GM19455 (cell line): ENCODE data around the gene TMEM47.

Source experiments
- ATAC-seq: cut with Tn5 transposase; IDR thresholded peaks from one replicate; pipeline ENCODE4 v1.9.1; 2021; ENCODE audit not compliant: unreplicated experiment

TMEM47 gene

DNA sequence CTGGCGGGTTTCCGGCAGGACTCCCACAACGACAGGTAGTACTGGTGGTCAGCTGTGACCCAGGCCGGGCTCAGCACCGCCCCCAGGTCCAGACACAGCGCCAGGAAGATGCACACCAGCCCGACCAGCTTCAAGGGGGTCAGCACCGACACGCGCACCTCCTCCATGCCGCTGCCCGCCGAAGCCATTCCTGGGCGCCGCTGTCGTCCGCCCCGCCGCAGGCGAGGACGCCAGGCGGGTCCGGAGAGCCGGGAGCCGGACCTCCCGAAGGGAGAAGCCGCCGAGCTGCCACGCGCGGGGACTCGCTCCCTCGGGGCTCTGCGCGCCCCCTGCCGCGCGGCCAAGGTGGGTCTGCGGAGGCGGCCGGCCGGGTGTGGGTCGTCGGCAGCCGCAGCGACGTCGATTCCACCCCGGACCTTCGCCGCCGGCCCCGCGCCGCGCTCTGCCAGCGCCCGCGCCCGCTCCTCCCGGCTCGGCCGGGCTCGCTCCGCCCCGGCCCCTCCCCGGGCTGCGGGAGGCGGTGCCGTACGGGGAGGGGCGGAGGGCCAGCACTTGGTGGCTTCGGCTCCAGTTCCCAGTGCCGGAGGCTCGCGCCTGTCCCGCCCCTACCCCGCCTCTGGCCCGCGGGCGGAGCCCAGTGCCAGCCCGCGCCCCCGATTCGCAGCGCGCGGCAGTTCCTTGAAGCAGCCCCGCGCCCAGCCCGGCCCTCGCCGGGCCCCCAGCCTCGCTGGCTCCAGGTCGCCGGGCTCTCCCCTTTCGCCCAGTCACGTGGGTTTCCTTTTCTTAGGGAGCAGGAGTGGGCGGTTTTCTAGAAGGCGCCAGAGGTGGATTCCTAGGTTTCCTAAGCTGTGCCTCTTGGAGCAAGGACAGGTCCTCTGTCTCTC lies at the start of gene TMEM47:
TSS of gene TMEM47 (minus strand) at position 444 of the 884 bp plus-strand sequence. CDS start at position 188, 256 bp downstream.
- no peak for ATAC-seq

GRCh38 chrX:34687095-34687494 lies 30.0 kb upstream of the TMEM47 start:
- ATAC-seq: no peak

DNA sequence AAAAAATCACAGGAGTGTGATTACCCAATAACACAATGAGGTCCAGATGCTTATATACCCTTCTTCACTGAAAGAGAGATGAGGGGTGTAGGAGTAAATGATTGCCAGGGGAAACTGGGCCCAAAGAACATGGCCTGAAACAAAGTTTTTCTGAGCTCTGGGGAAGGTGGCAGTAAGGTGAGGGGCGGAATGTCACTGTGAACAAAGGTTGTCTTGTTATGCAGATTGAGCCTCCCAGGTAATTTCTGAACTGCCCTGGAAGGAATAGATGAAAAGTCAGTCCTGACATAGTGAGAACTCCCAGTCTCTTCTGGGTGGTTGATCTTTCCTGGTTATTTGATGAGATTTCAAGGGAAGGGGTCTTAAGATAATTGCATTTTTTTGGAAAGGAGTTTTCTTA lies 2.5 kb upstream of the TMEM47 start:
- ATAC-seq: no peak

- ATAC-seq: no peak
Observed at GRCh38 chrX:34658326-34658725, 1.2 kb upstream of the TMEM47 start.

DNA sequence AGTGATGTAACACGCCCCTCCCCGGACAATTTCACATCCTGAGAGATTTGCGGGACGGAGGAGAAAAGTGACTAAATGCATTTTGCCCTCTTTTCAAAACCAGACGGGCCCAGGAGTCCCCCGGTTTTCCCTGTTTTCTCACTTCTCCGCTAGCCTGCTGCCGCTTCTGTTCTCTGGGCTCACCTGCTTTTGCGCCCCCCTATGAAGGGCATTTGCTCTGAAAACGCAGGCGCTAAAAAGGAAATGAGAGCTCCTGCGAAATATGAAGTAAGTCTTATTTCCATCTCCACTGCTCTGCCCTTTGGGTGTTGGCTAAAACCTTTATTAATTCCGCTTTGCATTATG lies 613 bp upstream of the TMEM47 start:
- no peak for ATAC-seq

GRCh38 chrX:34656467-34656841 lies 631 bp downstream of the TMEM47 start:
- ATAC-seq: no peak

GRCh38 chrX:34655501-34656455 lies 1.3 kb downstream of the TMEM47 start:
- no peak for ATAC-seq

GRCh38 chrX:34654696-34655490 lies 2.2 kb downstream of the TMEM47 start:
- ATAC-seq: no peak

DNA sequence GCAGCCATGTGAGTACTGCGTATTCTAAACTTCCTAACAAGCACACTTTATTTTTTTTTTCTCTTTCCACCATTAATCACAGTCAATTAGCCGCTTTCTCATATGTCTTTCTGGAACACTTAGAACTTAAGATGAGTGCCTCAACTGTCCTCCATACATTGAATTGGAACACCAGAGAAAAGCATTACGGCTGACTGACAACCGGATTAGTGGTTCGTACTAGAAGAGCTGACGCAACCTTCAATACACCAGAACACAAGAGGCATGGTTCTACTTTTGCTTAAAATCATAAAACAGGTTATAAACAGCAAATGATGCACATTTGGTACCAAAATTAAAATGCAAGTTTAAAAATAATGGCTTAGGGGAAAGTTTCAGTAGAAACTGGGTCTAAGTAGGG lies 3.3 kb downstream of the TMEM47 start:
- ATAC-seq: no peak

- no peak for ATAC-seq
Observed at GRCh38 chrX:34642849-34643248, 14.2 kb downstream of the TMEM47 start.

DNA sequence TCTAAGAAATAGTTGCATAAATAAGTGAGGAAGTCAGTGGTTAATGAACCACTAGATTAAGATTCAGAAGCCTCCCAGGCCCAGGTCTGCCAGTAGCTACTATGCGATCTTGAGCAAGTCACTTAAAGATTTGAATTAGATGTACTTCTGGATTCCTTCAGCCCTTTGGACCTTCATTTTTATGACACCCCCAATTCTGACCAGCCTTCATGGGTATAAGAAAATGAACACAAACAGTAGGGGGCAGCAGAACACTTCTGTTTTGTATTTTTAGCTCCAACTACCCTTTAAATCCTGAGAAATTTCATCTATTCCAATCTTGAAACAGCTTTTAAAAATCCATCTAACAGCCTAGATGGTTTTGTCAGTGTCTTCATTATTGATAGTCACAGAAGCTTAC lies 19.0 kb downstream of the TMEM47 start:
- ATAC-seq: no peak

DNA sequence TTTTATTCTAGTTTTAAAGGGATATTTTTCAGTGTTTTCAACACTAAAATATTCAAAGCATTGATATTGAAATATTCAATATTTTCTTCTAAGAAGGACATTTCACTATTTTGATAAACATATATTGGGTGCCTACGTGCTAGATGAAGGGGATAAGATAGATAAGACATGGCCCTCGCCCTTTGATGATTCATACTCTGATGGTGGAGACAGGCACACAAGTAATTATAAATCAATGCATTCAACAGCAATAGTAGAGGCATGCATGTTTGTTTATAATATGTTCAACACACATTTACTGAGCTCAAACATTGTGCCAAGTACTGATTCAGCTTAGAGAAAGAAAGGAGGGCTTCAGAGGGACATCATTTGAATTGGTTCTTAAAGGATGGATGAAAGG lies 22.7 kb downstream of the TMEM47 start:
- ATAC-seq: no peak

- ATAC-seq: no peak
Observed at GRCh38 chrX:34632384-34632783, 24.7 kb downstream of the TMEM47 start.

DNA sequence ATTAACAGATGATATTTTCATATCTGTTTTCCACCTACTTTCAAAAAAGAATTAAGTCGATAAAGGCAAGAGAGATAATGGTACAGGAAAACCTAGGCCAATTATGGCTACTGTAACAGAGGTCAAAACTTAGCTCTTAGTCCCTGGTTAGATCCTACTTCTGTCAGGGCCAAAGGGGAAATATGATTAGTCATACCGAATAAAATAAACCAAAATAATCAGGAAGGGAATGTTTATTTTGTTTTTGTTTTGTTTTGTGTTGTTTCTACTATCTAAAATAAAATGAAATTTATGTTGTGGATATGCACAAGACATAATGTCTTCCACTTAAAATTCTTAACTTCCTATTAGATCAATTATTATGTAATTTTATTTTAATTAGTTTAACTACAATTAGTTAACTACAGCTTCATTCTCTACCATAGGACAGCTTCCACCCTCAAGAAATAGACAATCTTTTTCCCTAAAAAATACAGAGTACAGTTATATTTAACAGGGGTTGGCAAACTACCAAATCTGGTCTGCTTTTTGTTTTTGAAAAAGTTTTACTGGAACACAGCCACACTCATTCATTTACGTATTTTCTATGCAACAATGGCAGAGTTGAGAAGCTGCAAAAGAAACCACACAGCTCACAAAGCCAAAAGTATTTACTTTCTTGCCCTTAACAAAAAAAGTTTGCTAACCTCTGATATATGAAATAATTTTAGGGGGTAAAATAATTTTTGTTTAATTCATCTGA lies 25.4 kb downstream of the TMEM47 start:
- no peak for ATAC-seq

DNA sequence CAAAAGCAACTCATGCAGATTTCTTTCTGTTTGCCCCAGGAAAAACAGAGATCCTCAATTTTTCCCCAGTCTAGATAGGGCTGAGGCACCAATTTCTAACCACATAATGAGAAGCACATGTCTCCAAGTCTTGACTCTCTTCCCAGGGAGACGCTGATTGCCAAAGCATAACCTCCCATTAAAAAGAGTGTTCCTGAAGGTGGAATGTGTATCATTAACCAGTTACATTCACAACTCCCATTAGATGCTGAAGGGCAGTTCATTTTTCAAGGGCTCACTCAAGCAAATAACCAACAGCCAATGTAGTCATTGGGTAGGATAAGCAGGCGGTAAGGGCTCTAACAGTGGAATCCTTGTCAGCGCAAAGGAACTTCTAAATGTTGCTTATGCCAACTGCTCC lies 27.5 kb downstream of the TMEM47 start:
- no peak for ATAC-seq

- ATAC-seq: no peak
Observed at GRCh38 chrX:34624416-34624815, 32.7 kb downstream of the TMEM47 start.

- ATAC-seq: no peak
Observed at GRCh38 chrX:34619920-34620319, 37.2 kb downstream of the TMEM47 start.

- ATAC-seq: no peak
Observed at GRCh38 chrX:34612036-34612435, 45.0 kb downstream of the TMEM47 start.

DNA sequence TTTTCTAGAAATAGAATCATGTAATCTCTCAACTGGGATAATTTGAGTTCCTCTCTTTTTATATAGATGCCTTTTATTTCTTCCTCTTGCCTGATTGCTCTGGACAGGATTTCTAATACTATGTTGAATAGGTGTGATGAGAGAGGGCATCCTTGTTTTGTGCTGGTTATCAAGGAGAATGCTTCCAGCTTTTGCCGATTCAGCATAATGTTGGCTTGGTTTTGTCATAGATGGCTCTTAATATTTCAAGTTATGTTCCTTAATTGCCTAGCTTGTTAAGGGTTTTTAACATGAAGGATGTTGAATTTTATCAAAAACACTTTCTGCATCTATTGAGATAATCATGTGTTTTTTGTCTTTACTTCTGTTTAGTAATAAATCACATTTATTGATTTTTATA lies 58.7 kb downstream of the TMEM47 start:
- no peak for ATAC-seq

- no peak for ATAC-seq
Observed at GRCh38 chrX:34586936-34587335, 70.1 kb downstream of the TMEM47 start.
